Left cardiac atrium (tissue), 4 donors: ENCODE measurements around the gene BPTF. TPM values are rescaled to one million over a fixed set of nuclear protein-coding genes. Genes with fewer than 3 reads are reported as not detected.
"Not testable (repeated sequence)": the region's sequence is repeated elsewhere in the genome, so short reads cannot be mapped to it uniquely, and the experiment has no call there.

Source experiments
- ATAC-seq, 2 donors: fragments of 200-7000 bp; cut with Tn5 transposase; one replicate each; pipeline ENCODE4 v1.9.1; 2020; ENCODE audit warnings: mild to moderate bottlenecking in 2 of 2, moderate library complexity in 2 of 2
- DNase-seq: peaks from one replicate; pipeline ENCODE4 v3.0.0-alpha.2; 2020
- intact Hi-C, 2 donors: fragments of 100-400 bp; cut with DNase I; formaldehyde crosslinking; loops; one replicate each; pipeline versions ENCODE4 v1.14.1 to v1.15.1; 2022 to 2023
- total RNA-seq, 2 donors: library from RNA; stranded (reverse); fragmentation: NEBNext Ultra II Directional; extraction: Animal tissue kit (Norgen Biotek cat#: 25700); gene quantifications; one replicate each; pipeline ENCODE4 v1.2.1, GENCODE V29; 2021
- donor health status: DM: no; HTN: yes; CAD: no.
- donor health status: DM: no; HTN: yes; CAD: no; lungs with severe emphysema.
- donor health status: DM: yes; HTN: yes; CAD: no.
- donor health status: Dilated cardiomyopathy.

BPTF gene
- total RNA-seq, 2 donors from 2014 or later: 84.8 to 85.2 TPM

- DNase-seq, ATAC-seq: not testable (repeated sequence)
- intact Hi-C loops: loop anchor here in 1 of 2 donors (2.0 kb wide), 1 partner anchor 26 kb away; no protein-coding TSS in a partner anchor
Observed at GRCh38 chr17:68020791-68021190, 195.5 kb downstream of the BPTF start.

- no peak for ATAC-seq
- intact Hi-C loops: loop anchor here in 1 of 2 donors (2.0 kb wide), 1 partner anchor 27 kb away; no protein-coding TSS in a partner anchor
- DNase-seq: no peak
Observed at GRCh38 chr17:68021963-68022362, 196.7 kb downstream of the BPTF start.

- DNase-seq, ATAC-seq, intact Hi-C loops: not testable (repeated sequence)
Observed at GRCh38 chr17:68022547-68022946, 197.2 kb downstream of the BPTF start.

- DNase-seq: no peak
- intact Hi-C loops: no loop called here
- ATAC-seq: no peak
Observed at GRCh38 chr17:68029512-68030215, 204.4 kb downstream of the BPTF start.

Other genes with a start within 250 kb of the BPTF start
- gene NOL11, start 107.6 kb upstream of the BPTF start, total RNA-seq: 10 to 100 TPM; 26.1 to 32.4 TPM
- gene C17orf58, start 171.0 kb downstream of the BPTF start, total RNA-seq: 10 to 100 TPM in 1 of 2 donors, 1 to 10 TPM in 1; 8.2 to 14.2 TPM
- 10 to 100 TPM; 21.8 to 40.2 TPM for gene KPNA2, start 210.2 kb downstream of the BPTF start, total RNA-seq